HEK293T (cell line): ENCODE data around the gene CHRFAM7A.
"Not testable (repeated sequence)": the region's sequence is repeated elsewhere in the genome, so short reads cannot be mapped to it uniquely, and the experiment has no call there.

Experiments used
- FOXM1 ChIP-seq: fragments of 450-650 bp; IDR thresholded peaks from 2 replicates; pipeline ENCODE4 v1.6.1; 2017; ENCODE audit warnings: mild to moderate bottlenecking, borderline replicate concordance
- SP1 ChIP-seq: fragments of 450-650 bp; IDR thresholded peaks from 2 replicates; pipeline ENCODE4 v1.6.1; 2017

GRCh38 chr15:30375872-30376271, 17.5 kb downstream of the CHRFAM7A start:
- TF ChIP-seq SP1, FOXM1: not testable (repeated sequence)
